Uterus (tissue), 4 donors: ENCODE data around the gene H2AZ2. TPM values are rescaled to one million over a fixed set of nuclear protein-coding genes. Genes with fewer than 3 reads are reported as not detected.
A peak's percentile ranks its signal among the peaks of the same experiment; 100 is the strongest.

Experiments used
- DNase-seq, 2 donors: peaks; one replicate each; pipeline ENCODE4 v3.0.0-alpha.2; 2019 to 2020
- H3K27ac ChIP-seq, 2 donors: fragments of 200-600 bp; sonication (generic); 1 replicate in 1 of 2; 2 replicates in 1 of 2; pipeline ENCODE4 v1.5.1; 2016 to 2018
- H3K27me3 ChIP-seq, 2 donors: fragments of 200-600 bp; sonication (generic); one replicate each; pipeline ENCODE4 v1.5.1; 2018 to 2019; ENCODE audit warnings: control low read depth in 1 of 2
- H3K36me3 ChIP-seq, 2 donors: fragments of 200-600 bp; sonication (generic); one replicate each; pipeline ENCODE4 v1.5.1; 2019; ENCODE audit warnings: control low read depth in 1 of 2
- H3K4me1 ChIP-seq, 2 donors: fragments of 200-600 bp; sonication (generic); one replicate each; pipeline ENCODE4 v1.5.1; 2018 to 2019; ENCODE audit warnings: control low read depth in 1 of 2
- H3K4me3 ChIP-seq, 2 donors: fragments of 200-600 bp; sonication (generic); 1 replicate in 1 of 2; 2 replicates in 1 of 2; pipeline ENCODE4 v1.5.1; 2018 to 2019; ENCODE audit warnings: mild to moderate bottlenecking in 1 of 2
- H3K9me3 ChIP-seq, 2 donors: fragments of 200-600 bp; sonication (generic); one replicate each; pipeline ENCODE4 v1.5.1; 2019; ENCODE audit warnings: control low read depth in 1 of 2
- POLR2A ChIP-seq, 2 donors: fragments of 450-650 bp; IDR thresholded peaks; one replicate each; pipeline ENCODE4 v1.6.1; 2016; ENCODE audit warnings: antibody characterized with exemption in 2 of 2, mild to moderate bottlenecking in 1 of 2, moderate library complexity in 1 of 2
- intact Hi-C: fragments of 100-400 bp; cut with DNase I; formaldehyde crosslinking; loops from one replicate; pipeline ENCODE4 v1.15.1; 2023; ENCODE audit warnings: low total_unique reads
- total RNA-seq, 4 donors: library from RNA; depleted of rRNA in 3 of 4; stranded (reverse); fragments of >200 nt in 3 of 4; gene quantifications; one replicate each; pipeline versions ENCODE4 v1.1.0 to v1.2.4, GENCODE V29; 2014 to 2023
- TF ChIP-seq, protein P1 (sequence below), 4 experiments: fragments of 200-600 bp in 2 of 4; fragments of 450-650 bp in 2 of 4; sonication (generic) in 2 of 4; IDR thresholded peaks; one replicate each; pipeline ENCODE4 v1.5.1; 2016 to 2019; ENCODE audit warnings: antibody characterized with exemption in 4 of 4, mild to moderate bottlenecking in 2 of 4, moderate library complexity in 1 of 4
- donor health status: DM: yes; HTN: yes; CAD: no.

Gene H2AZ2
- 100 to 1,000 TPM in 3 of 4 donors, 10 to 100 TPM in 1; 77.9 to 270 (median 212) TPM for total RNA-seq

DNA sequence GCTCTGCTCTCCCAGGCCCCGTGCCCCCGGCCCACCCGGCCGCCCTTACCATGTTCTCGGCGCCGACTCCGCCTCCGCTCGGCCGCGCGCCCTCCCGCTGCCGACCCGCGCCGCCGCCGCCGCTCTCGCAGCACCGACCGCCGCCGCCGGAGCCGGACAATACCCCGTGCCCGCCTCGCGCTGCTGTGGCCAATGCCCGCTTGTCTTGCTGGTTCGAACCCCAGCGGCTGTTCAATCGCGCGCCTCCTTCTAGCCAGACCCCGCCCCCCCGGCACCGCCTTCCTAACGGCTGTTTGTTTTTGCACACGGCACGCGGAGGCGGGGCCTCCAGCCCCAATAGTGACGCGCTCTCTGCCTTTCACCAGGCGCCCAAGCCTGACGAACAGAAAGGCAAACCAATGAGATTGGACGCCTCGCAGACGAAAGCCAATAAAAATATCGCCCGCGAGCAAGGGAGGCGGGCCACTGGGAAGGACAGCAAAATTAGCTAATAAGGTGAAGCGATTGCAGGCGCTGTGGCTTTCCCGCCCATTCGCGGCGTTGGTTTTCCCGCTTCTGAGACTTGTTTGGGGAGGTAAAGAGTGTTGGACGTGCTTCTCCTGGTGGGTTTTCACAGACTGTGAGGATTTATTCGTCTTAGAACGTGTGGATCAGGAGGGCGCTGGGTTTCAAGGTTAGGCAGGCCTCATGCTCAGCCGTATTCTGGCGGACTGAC, at the start of gene H2AZ2:
TSS of gene H2AZ2 (minus strand) at position 168 of the 715 bp plus-strand sequence. CDS start at position 52, 116 bp downstream.
- intact Hi-C loops: no loop called here
- peak; percentile 100 for DNase-seq
- peak within 1 kb of the TSS; percentile 54 to 83 for H3K4me3 ChIP-seq

GRCh38 chr7:44897309-44897708, 49.4 kb upstream of the H2AZ2 start:
- no peaks in the 10 kb centered on the region for H3K4me1 ChIP-seq
- H3K36me3 ChIP-seq: no peaks in the 10 kb centered on the region
- no peak overlapping the region for H3K27ac ChIP-seq
- H3K4me3 ChIP-seq: no peak overlapping the region
- DNase-seq: no peak
- no peaks in the 10 kb centered on the region for H3K27me3 ChIP-seq
- intact Hi-C loops: no loop called here
- no peaks in the 10 kb centered on the region for H3K9me3 ChIP-seq
- TF ChIP-seq, protein P1, sequence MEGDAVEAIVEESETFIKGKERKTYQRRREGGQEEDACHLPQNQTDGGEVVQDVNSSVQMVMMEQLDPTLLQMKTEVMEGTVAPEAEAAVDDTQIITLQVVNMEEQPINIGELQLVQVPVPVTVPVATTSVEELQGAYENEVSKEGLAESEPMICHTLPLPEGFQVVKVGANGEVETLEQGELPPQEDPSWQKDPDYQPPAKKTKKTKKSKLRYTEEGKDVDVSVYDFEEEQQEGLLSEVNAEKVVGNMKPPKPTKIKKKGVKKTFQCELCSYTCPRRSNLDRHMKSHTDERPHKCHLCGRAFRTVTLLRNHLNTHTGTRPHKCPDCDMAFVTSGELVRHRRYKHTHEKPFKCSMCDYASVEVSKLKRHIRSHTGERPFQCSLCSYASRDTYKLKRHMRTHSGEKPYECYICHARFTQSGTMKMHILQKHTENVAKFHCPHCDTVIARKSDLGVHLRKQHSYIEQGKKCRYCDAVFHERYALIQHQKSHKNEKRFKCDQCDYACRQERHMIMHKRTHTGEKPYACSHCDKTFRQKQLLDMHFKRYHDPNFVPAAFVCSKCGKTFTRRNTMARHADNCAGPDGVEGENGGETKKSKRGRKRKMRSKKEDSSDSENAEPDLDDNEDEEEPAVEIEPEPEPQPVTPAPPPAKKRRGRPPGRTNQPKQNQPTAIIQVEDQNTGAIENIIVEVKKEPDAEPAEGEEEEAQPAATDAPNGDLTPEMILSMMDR (IDR thresholded peaks at IDR 0.05): no peak
- TF ChIP-seq POLR2A (IDR thresholded peaks at IDR 0.05): no peak

More for the DNA sequence above, at the start of gene H2AZ2:
- peak; percentile 81 to 96 for TF ChIP-seq POLR2A (IDR thresholded peaks at IDR 0.05)
- TF ChIP-seq, protein P1 (IDR thresholded peaks at IDR 0.05): no peak
- Histone ChIP-seq H3K9me3 (no peaks in the 10 kb centered on the region), H3K4me1 (peaks cover 0 to 6% of the 10 kb centered on the region in 2 donors), H3K27me3 (no peaks in the 10 kb centered on the region), H3K36me3 (no peaks in the 10 kb centered on the region), H3K27ac (peak within 1 kb of the TSS; percentile 97 to 99)

- Histone ChIP-seq H3K27ac (no peak overlapping the region), H3K4me3 (no peak overlapping the region), H3K27me3 (no peaks in the 10 kb centered on the region), H3K36me3 (no peaks in the 10 kb centered on the region), H3K4me1 (no peaks in the 10 kb centered on the region), H3K9me3 (no peaks in the 10 kb centered on the region)
- intact Hi-C loops: no loop called here
- TF ChIP-seq, protein P1 (IDR thresholded peaks at IDR 0.05): no peak
- TF ChIP-seq POLR2A (IDR thresholded peaks at IDR 0.05): no peak
- DNase-seq: no peak
Measured at GRCh38 chr7:44894888-44895580, 47.1 kb upstream of the H2AZ2 start.

DNA sequence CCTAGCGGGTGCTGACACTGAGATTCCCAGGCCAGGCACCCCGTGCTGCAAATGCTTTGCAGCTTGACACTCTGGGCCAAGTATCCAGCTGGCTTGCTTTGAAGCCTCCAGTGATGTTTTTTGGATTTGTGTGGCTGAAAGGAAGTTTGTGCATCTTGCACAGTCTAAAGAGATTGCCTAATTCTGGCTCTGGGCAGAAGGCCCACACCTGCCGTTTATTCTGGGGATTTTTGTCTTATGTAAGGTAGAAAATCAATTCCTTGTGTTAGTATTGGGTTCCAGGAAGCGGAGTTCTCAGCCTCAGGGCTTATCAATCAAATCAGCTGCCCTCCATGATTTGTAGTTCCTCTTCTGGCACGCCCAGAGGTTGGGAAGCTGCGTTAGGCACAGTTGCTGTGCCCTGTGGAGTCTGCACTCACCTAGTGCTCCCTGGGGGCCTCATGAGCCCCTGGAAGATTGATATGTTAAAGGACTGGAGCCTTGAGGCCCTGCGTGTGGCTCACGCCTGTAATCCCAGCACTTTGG, 45.9 kb upstream of the H2AZ2 start:
- H3K27ac ChIP-seq: no peak overlapping the region
- no peak overlapping the region for H3K4me3 ChIP-seq
- DNase-seq: no peak
- H3K4me1 ChIP-seq: no peaks in the 10 kb centered on the region
- intact Hi-C loops: no loop called here
- no peak for TF ChIP-seq POLR2A (IDR thresholded peaks at IDR 0.05)
- TF ChIP-seq, protein P1 (IDR thresholded peaks at IDR 0.05): no peak
- no peaks in the 10 kb centered on the region for H3K36me3 ChIP-seq
- H3K27me3 ChIP-seq: no peaks in the 10 kb centered on the region
- no peaks in the 10 kb centered on the region for H3K9me3 ChIP-seq

- Histone ChIP-seq H3K9me3 (no peaks in the 10 kb centered on the region), H3K4me3 (no peak overlapping the region), H3K27ac (no peak overlapping the region), H3K4me1 (no peaks in the 10 kb centered on the region), H3K36me3 (no peaks in the 10 kb centered on the region), H3K27me3 (no peaks in the 10 kb centered on the region)
- TF ChIP-seq POLR2A (IDR thresholded peaks at IDR 0.05): no peak
- TF ChIP-seq, protein P1 (IDR thresholded peaks at IDR 0.05): no peak
- DNase-seq: no peak
- intact Hi-C loops: no loop called here
Measured at GRCh38 chr7:44891791-44892190, 43.9 kb upstream of the H2AZ2 start.
